Measurements from ENCODE around the gene ADAMTS6.

ADAMTS6 gene

DNA sequence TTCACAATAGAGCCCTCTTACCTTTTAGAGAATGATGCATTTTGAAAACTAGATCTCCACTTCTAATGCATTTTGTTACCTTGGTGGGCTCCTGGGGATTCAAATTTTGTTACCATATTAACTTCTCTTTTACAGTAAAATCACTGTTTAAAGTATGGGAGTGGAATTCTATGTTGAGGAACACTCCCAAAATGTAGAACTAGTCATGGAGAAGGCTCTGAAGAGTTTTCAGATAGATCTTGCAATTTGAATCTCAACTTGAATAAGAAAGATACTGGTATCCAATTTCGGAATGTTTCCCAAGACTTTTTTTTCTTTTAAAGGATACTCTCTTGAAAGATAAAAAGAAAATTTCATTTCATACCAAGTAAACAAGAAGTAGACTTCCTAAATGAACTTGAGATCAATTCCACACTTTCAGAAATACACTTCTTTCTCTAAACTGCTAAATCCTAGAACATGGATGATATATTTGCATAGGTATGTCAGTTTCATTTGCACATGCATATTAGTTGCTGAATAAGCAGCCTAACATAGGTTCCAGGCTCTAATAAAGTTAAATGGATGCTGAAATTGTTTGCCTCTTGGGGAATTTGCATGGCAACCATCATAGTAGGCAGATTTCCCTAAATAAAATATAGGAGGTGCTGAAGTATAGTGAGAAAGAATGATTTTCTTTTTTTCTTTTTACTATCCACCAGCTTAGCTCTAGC lies 205.4 kb downstream of the ADAMTS6 start:
- no peak for DNase-seq

DNA sequence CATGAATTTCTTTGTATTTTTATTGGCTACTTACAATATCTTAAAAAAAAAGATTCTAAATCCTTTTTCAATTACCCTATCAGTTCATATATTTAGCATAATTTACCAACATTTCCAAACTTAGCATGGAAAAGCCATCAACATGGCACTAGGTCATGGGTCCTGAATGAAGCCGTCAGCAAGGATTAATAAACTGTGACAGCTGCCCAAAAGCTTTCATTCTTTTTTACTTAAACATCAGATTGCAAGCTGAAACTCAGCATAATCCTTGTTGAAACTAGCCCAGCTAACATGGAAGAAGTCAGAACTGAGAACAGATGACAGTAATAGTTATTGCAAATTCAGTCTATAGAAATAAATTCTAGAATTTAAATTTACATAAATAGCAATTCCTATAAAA lies 209.8 kb downstream of the ADAMTS6 start:
- no peak for DNase-seq

DNA sequence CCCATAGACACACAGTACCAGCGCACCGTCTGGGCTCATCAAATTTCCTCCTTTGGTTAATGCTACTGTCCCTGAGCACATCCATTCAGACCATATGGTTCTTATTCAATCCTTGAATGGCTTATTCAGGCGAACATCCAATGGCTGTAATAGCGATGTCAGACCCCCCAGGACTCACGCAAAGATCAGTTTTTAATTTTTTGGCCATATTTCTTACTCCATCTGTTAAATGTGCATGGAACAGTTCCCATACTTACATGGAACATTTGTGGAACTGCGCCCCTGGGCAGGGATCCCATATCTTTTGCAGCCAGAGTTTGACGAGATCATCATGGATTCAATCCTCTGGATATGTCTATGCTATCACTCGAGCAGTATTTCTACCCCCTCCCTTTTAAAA lies 213.2 kb downstream of the ADAMTS6 start:
- no peak for DNase-seq

DNA sequence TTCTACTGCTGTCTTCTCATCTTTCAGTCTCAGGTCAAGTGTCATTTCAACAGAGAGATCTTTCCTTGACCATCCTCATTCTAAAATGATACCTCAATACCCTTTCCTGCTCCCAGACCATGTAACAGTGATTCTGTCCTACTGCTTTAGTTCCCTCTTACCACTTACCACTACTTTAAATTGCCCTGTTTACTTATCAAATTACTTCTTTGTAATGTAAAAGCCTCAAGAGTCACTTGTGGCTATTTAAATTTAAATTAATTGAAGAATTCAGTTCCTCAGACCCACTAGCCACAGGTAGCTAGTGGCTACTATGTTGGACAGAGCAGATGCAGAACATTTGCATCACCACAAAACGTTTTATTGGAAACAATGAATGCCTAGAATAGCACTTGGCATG lies 217.3 kb downstream of the ADAMTS6 start:
- DNase-seq: no peak

DNA sequence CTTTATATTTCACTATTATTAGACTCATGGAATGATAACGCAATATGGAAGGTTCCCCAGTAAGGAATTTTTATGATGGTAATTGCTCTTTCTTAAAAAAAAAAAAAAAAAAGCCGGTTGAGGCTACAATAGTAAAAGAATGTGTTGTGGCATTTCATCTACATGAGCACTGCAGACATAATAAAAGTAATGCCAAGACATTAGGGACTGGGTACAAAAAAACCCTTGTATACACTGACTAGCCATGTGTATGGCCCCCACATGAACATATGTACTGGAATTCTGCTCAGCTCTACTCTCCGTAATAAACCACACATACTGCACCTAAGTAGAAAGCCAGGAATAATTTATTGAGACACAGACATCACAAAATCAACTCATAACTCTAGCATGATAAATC lies 218.4 kb downstream of the ADAMTS6 start:
- DNase-seq: no peak

DNA sequence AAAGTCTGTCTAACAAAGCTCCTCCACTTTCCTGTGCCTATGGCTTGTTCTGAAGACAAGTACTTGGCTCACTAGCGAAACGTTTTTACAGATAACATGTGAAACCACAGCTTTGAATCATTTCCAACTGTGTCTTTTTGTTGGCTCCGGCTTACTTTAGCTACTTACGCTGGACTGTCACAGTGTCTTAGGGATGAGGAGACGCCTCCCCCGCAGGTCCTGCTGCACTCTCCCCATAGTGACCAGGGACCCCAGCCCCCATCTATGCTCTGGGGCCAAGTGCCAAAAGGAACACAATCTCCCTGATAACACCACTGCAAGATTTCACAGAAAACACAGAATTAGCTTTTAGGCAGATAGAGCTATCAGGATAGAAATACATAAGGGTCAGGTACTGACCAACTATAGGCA lies 219.1 kb downstream of the ADAMTS6 start:
- DNase-seq: peak; percentile 84

DNA sequence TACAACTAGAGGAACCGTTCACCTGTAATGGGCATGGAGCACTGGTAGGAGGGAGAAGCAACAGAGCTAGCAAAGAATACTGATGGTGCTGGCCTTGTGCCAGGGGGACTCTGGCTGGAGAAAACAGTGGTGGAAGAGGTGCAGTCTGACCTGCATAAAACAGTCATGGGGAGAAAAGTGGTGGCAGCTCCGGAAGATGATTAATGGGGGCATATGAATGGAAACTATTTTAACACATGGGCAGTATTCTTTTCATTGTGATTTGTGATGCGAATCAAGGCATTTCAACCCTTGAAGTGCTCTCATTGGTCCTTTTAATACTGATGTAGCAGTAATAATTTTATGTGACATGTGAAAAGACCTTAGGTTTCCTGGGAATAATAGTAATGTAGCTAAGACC lies 219.6 kb downstream of the ADAMTS6 start:
- peak; percentile 16 for DNase-seq

DNA sequence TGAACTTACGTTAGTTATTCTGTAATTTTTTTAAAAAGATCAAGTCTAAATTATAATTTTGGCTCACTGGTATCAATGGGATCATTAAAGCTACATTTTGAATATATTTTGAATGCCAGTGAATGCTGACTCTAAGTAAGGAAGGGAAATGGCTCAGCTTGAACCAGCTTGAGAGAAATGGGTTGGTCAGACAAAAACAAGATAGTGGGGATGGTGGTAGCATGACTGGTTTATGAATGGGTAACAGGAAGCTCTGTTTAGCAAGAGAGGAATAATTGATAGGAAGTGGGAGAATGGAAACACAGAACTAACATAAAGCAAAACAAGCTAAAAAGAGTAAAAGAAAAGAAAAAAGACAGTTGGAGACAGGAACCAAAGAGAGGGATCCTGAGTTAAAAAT lies 220.2 kb downstream of the ADAMTS6 start:
- DNase-seq: peak; percentile 6

DNA sequence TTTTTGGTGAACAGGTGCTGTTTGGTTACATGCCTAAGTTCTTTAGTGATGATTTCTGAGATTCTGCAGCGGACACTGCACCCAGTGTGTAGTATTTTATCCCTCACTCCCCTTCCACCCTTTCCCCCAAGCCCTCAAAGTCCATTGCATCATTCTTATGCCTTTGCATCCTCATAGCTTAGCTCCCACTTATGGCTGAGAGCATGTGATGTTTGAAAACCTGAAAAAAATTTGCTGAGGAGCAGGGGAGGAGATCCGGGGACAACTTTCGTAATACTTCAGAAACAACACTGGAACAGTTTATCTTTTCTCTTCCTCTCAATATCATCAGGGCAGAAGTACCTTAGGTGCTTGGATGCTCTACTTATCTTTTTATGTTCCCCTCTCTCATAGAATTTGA lies 226.4 kb downstream of the ADAMTS6 start:
- no peak for DNase-seq

DNA sequence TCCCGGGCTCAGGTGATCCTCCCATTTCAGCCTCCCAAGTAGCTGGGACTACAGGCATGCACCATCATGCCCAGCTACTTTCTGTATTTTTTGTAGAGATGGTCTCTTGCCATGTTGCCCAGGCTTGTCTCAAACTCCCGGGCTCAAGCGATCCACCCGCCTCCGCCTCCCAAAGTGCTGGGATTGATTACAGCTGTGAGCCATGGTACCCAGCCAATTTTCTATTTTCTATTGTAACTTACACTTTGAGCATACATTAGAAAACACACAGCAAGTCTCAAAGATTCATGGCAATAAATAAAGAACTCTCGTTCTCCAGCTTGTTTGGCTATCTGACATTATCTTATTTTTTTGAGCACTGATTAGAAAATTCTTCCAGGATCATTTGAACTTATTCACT lies 228.7 kb downstream of the ADAMTS6 start:
- no peak for DNase-seq

DNA sequence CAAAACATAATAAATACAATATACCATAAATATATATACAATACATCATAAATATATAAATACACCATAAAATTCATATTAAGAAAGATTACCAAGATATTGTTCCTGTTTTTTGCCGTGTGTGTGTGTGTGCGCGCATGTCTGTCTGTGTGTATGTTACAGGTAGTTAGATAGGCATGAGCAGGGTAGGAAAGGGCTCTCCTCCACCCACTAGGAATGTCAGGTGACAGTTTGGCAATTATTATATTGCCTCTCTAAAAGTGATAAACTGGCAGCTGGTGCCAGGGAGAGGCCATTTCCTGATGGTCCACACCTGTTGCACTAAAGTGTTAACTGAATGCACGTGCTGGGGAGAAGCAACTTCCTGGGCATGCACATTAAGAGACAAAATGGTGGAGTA lies 232.8 kb downstream of the ADAMTS6 start:
- no peak for DNase-seq

DNA sequence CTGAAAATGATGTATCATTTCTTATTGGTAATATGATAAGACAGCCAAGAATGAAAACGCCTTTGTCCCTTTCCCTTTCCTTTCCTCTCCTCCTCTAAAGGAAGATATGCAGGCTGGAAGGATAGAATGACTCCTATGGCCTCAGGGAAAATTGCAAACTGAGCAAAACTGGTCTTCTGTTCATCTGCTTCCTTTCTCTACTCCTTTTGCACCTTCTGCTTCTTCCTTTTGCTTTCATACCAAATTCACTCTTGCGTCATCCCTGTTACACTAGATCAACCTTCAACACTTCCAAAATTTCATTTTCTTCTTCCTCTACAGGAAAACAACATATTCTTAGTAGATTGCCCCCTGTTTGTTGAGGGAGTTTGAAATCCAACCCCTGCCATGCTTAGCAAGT lies 234.1 kb downstream of the ADAMTS6 start:
- no peak for DNase-seq

DNA sequence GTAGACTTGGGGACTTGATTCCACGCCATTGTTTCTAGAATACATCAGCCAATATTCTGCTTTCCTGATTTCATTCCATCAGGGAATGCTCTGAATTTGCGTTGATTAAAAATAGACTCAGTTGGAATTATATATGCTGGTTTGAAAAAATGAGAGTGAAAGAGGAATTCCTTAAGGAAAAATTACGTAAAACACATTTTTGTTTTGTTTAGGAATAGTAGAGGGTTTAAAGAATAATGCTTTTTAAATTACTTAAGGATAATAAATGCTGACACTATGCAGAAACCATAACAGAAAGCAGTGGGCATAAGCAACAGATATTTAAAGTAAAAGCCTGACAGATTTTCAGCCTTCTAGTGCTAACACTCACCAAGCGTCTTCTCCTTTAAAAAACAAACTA lies 235.0 kb downstream of the ADAMTS6 start:
- DNase-seq: no peak

DNA sequence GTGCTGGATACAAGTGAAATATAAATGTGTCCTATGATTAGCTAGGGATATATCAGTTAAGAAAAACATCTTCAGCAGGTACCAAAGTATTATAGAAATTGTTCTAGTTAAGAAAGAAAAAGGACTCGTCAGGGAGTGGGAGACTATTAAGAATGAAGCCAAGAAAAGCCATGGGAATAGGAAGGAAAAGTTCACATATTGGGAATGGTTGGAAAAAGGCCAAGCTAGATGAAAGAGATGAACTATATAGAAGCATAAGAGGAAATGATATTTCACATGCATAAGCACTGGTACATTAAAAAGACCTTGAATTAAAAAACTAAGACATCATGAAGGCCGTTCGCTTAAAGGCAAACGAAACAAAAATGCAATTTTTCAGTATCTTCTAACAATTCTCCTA lies 237.7 kb downstream of the ADAMTS6 start:
- DNase-seq: no peak

DNA sequence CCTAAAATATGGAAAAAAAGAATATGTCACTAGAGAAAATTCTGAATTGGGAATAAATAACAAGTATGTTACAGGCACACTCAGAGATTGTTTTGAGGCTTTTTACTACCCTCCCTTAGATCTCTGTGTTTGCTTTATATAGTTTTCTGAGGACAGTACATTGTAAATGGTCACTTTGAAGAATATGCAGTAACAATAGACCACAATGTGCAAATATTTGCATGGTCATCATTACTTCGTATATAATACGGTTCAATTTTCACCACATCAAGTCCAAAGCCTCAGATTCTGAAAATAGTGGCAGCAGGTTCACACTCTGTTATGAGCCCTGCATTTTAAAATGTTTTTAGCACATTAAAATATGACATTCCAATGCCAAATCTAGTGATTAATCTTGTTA lies 238.6 kb downstream of the ADAMTS6 start:
- no peak for DNase-seq

DNA sequence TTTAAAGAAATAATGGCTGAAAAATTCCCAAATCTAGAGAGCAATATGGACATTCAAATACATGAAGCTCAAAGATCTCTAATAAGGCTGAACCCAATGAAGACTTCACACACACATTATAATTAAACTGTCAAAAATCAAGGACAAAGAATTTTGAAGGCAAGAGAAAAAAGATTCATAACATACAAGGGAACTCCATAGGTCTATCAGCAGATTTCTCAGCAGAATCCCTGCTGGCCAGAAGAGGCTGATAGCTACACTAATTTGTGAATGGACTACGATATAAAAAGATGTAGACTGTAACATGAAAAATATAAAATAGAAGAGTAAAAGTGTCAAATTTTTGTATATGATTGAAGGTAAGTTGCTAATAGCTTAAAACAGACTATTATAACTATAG lies 251.9 kb downstream of the ADAMTS6 start:
- no peak for DNase-seq

DNA sequence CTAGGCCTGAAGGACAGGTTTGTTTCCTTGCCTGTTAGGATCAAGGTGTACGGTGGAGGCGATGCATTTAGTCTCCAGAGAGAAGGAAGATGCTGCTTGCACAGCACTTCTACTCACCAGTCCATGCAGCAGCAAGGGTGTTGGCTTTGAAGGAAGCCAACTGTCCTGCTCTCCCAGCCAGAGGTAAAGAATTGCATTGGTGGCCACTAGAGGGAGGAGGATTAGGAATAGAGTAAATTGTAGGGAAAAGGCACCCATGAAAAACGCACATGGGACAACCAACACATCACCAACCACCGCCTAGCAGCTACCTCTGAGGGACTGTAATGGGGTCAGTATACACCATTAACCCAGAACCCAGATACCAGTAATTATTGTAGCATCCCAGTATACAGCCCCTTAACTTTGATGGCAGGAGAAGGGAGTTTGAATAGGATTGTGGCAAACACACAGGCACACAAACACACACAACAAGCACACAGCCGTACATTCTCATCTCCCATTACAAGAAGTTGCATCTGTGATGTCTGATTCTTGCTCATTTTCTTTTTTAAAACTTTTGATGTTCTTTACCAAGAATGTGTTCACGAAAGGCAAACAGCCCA lies 267.7 kb downstream of the ADAMTS6 start:
- DNase-seq: peak; percentile 45

DNA sequence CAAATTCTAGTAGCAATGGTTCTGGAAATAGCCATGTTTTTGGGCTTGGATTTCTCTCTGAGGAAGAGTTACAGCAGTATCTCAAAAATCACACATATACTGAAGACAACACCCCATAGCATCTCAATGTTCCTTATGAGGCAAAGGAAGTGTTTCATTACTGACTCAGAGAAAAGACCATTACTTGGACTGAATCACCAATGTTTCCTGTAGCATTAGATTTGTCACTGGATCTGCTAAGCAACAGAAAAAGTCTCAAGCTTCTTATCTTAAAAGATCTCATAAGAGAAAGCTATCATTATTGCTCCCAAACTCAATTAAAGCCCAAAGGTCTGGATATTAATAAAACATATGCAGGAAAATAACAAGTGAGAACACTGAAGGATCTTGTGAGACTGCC lies 272.4 kb downstream of the ADAMTS6 start:
- no peak for DNase-seq

DNA sequence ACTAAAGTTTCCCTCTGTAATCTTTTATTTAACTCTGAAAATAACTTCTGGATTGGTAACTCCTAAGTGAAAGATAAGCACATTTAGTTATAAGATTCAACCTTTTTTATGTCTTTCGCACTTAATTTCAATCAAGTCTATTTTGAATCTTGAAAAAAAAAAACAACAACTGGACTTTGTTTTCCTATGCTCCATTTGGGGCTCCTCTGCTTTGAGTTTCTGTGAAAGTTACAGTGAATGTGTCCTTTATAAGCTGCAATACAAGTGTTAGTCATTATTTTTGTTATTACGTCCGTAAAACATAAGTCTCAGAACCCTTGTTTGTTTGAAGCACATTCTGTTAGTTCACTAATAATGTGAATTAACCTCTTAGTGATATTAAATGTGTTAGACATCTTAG lies 276.8 kb downstream of the ADAMTS6 start:
- no peak for DNase-seq

DNA sequence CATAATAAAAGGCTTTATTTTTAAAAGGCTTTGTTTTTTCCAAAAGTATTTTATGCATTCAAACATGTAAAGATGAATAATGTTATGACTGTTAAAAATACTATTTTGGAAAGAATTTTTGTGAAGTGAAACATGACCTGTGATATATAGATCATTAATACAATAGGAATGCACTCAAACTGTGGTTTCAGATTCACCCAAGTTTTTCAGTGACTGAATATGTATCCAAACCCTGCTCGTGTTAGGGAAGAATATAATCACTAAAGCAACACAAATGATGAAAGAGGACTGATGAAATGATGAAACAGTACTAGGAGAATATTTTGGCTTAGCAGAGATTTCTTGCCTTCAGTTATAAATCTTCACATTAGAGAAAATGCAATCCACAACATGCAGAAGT lies 278.0 kb downstream of the ADAMTS6 start:
- DNase-seq: no peak

DNA sequence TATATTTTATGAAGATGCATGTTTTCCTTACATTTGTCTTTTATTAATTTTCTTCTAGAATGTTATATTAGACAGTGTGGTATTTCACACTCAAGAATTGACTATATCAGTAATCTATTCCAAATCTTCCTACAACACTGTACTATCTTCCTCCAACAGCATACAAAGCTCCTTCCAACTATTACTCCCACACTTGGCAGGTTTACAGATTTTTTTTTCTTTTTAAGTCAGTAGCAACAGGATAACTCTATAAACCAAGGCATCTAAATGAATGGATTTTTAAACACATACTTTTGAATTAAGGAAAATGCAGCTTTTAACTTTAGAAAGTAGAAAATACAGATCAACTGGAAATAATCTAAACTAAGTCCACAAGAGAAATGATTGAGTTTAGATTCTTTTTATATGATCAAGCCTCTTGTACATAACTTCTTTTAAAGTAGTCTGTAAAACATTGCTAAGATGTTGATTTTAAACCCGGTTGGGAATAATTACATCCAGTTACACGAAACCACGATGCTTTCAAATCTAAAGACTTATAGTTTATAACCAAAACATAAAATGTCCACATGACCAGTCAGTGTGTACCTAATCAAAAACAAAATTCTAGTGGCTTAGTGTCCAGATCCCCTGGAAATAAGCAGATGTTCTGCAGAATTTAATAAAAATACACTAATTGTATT lies 281.6 kb downstream of the ADAMTS6 start:
- DNase-seq: no peak

DNA sequence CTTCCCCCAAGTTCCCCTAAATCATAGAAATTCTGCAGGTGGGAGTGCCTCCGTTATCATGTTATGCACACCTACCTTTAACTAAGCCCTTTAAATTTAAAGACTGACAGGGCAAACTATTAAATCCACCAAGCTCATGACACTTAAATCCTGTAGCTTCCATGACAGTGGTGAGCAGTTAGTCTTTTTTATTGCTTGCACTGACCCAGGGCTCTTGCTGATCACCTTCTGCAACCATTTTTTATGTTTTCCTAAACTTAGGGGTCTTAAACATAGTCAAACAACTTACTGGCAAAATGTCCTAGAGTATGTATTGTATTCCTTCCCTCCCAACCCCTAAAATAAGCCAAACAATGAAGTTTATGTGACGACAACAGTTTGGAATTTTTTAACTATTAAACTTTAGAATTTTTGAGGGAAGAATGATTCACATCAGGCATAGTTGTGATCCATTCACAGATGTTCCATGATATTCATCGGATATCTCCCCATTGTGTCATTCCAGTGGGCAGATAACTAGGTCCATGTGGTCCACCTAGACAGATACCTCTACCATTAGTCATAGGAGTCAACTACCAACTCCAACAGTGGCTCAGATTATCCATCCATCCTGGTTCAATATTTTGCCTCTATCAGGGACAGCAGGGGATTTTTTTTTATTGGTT lies 283.1 kb downstream of the ADAMTS6 start:
- DNase-seq: no peak

DNA sequence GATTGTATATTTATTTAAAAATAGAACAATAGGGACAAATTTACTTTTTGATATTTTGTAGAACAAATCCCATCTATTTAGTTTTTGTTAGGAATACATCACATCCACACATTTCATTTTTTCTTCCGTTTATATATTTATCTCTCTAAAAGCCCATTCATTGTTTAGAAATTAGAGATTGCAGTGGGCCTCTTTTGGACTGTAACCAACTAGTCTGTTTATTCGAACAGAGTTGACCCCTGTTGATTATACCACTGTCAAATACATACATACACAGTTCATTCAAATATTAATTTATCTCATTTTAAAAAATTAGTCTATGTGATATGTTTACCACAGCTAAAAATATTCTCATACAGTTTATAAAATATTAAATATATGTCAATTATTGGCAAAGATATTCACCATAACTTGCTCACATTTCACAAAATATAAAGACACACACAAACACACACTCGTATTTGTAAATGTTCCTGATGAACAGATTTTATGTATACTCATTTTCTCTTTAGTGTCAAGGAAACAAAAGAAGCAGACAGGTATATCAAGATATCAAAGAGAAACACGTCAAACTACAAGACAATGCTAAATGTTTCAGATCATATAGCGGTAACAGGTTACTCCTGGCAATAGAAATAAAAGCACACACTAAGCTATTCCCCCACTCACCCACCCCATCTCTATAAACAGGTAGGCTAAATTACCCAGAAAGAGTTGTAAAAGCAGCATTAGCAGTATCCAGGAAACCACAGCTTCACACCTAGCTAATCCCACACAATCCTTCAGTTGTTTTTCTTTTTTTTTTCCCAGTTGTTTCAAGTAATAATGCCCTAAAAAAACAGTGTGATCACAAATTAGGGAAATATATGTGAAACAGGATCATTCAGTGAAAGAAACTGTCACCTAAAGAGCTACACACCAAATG lies 283.9 kb downstream of the ADAMTS6 start:
- DNase-seq: no peak

Measured in hematopoietic multipotent progenitor cell treated with erythropoietin and hydrocortisone succinate and interleukin-3 and kit ligand, for 4 days (in vitro differentiated cells).